Mucosa of descending colon (tissue), 3 donors: Measurements from ENCODE around the gene CHRDL2. TPM values are rescaled to one million over a fixed set of nuclear protein-coding genes. Genes with fewer than 3 reads are reported as not detected.

Experiments
- ATAC-seq: fragments of 200-7000 bp; cut with Tn5 transposase; one replicate; pipeline ENCODE4 v1.9.1; 2020; ENCODE audit warnings: mild to moderate bottlenecking, moderate library complexity
- DNase-seq, 3 donors: peaks; one replicate each; pipeline ENCODE4 v3.0.0-alpha.2; 2020
- H3K36me3 ChIP-seq: fragments of 200-600 bp; one replicate; pipeline ENCODE4 v1.8.0; 2021; ENCODE audit warnings: low read depth, mild to moderate bottlenecking
- H3K4me1 ChIP-seq: fragments of 200-600 bp; one replicate; pipeline ENCODE4 v1.8.0; 2021; ENCODE audit warnings: low read depth, mild to moderate bottlenecking
- H3K4me3 ChIP-seq: fragments of 200-600 bp; one replicate; pipeline ENCODE4 v1.8.0; 2021; ENCODE audit warnings: mild to moderate bottlenecking
- H3K9me3 ChIP-seq: fragments of 200-600 bp; one replicate; pipeline ENCODE4 v1.8.0; 2021; ENCODE audit warnings: mild to moderate bottlenecking
- intact Hi-C, 2 donors: fragments of 100-400 bp; cut with DNase I in 1 of 2; cut with micrococcal nuclease in 1 of 2; formaldehyde crosslinking; loops; one replicate each; pipeline versions ENCODE4 v1.11.0 to v1.11.1; 2022; cut with DNase I, micrococcal nuclease
- total RNA-seq, 3 donors: library from RNA; stranded (reverse); fragmentation: NEBNext Ultra II Directional in 2 of 3; extraction: Animal tissue kit (Norgen Biotek cat#: 25700) in 2 of 3; gene quantifications; one replicate each; pipeline versions ENCODE4 v1.2.1 to v1.2.4, GENCODE V29; 2021 to 2023
- TF ChIP-seq, protein P1 (sequence below): fragments of 200-600 bp; IDR thresholded peaks from one replicate; pipeline ENCODE4 v1.8.0; 2022; ENCODE audit warnings: antibody characterized with exemption, mild to moderate bottlenecking
- donor health status: DM: no; HTN: no; CAD: no; lungs with moderate emphysema.
- donor health status: DM: no; HTN: no; CAD: no.
- donor health status: DM: no; HTN: yes; CAD: no.

Gene CHRDL2
- total RNA-seq, 3 donors from 2014 or later, result 41.2 to 52.2 TPM; not detected in 1

DNA sequence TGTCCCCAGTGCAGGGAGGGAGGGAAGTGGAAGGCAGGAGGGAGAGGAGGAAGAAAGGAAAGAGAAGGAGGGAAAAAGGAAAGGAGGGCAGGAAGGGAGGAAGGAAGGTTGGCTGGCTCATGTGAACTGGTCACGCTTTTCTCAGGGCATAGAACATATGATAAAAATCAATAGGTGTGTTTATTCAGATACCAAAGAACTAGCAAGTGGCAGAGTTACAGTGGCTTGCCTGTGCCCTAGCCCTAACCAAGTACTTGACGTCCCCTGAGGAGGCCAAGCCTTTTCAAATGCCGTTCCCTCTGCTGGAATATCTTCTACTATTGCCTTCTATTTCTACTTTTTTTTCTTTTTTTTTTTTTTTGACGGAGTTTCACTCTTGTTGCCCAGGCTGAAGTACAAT, 33.5 kb downstream of the CHRDL2 start:
- intact Hi-C loops, result no loop called here
- Histone ChIP-seq H3K36me3 (no peaks in the 10 kb centered on the region), H3K9me3 (no peaks in the 10 kb centered on the region), H3K4me3 (no peak overlapping the region), H3K4me1 (no peaks in the 10 kb centered on the region)
- TF ChIP-seq, protein P1, sequence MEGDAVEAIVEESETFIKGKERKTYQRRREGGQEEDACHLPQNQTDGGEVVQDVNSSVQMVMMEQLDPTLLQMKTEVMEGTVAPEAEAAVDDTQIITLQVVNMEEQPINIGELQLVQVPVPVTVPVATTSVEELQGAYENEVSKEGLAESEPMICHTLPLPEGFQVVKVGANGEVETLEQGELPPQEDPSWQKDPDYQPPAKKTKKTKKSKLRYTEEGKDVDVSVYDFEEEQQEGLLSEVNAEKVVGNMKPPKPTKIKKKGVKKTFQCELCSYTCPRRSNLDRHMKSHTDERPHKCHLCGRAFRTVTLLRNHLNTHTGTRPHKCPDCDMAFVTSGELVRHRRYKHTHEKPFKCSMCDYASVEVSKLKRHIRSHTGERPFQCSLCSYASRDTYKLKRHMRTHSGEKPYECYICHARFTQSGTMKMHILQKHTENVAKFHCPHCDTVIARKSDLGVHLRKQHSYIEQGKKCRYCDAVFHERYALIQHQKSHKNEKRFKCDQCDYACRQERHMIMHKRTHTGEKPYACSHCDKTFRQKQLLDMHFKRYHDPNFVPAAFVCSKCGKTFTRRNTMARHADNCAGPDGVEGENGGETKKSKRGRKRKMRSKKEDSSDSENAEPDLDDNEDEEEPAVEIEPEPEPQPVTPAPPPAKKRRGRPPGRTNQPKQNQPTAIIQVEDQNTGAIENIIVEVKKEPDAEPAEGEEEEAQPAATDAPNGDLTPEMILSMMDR, result no peak
- DNase-seq (no peak), ATAC-seq (no peak)

DNA sequence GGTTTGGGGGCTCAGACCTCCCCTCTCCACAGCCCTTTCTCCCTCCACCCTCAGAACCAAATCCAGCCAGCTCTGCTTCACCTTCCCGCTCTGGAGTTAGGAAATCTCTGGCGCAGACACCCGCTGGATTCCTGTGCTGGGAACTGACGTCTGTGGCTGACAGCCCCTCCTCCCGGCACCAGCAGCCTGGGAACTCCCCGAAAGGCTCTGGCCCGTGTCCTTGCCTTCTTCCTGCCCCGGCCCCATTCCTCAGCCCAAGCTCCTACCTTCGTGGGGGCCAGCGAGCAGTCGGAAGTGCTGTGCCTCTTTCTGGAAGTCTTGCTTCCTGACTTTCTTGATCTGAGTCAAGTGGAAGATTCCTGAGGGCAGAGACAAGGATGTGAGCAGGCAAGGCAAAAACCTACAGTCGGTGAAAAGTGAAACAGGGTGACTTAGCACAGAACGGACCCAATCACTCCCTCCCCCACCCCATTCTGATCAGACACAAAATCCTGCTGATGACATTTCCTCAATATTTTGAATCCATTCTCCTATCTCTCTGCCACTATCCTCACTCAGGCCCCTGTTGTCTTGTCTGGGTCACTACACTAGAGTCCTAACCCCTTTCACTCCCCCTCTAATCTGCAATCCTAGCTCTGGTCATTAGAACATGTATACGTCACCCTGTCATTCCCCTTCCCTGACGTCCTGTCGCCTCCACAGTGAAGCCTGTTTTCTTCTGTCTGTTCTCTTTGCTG, 34.1 kb downstream of the CHRDL2 start:
- TF ChIP-seq, protein P1, result no peak
- ATAC-seq (peak; percentile 66), DNase-seq (peak; percentile 36 to 73 (median 47))
- Histone ChIP-seq H3K4me1 (no peaks in the 10 kb centered on the region), H3K36me3 (no peaks in the 10 kb centered on the region), H3K4me3 (no peak overlapping the region), H3K9me3 (no peaks in the 10 kb centered on the region)
- intact Hi-C loops, result no loop called here

- ATAC-seq, result no peak
- no peak overlapping the region for H3K4me3 ChIP-seq
- intact Hi-C loops, result no loop called here
These were observed 34.7 kb downstream of the CHRDL2 start for GRCh38 chr11:74696500-74696899.

GRCh38 chr11:74695705-74696280, 35.4 kb downstream of the CHRDL2 start:
- Histone ChIP-seq H3K4me1 (no peaks in the 10 kb centered on the region), H3K9me3 (no peaks in the 10 kb centered on the region), H3K4me3 (no peak overlapping the region), H3K36me3 (no peaks in the 10 kb centered on the region)
- intact Hi-C loops, result no loop called here
- TF ChIP-seq, protein P1, result no peak
- no peak for ATAC-seq
- DNase-seq, result no peak

More at GRCh38 chr11:74696500-74696899, 34.7 kb downstream of the CHRDL2 start:
- H3K36me3 ChIP-seq, result no peaks in the 10 kb centered on the region
- TF ChIP-seq, protein P1, result no peak
- H3K4me1 ChIP-seq, result no peaks in the 10 kb centered on the region
- DNase-seq, result no peak
- H3K9me3 ChIP-seq, result no peaks in the 10 kb centered on the region

DNA sequence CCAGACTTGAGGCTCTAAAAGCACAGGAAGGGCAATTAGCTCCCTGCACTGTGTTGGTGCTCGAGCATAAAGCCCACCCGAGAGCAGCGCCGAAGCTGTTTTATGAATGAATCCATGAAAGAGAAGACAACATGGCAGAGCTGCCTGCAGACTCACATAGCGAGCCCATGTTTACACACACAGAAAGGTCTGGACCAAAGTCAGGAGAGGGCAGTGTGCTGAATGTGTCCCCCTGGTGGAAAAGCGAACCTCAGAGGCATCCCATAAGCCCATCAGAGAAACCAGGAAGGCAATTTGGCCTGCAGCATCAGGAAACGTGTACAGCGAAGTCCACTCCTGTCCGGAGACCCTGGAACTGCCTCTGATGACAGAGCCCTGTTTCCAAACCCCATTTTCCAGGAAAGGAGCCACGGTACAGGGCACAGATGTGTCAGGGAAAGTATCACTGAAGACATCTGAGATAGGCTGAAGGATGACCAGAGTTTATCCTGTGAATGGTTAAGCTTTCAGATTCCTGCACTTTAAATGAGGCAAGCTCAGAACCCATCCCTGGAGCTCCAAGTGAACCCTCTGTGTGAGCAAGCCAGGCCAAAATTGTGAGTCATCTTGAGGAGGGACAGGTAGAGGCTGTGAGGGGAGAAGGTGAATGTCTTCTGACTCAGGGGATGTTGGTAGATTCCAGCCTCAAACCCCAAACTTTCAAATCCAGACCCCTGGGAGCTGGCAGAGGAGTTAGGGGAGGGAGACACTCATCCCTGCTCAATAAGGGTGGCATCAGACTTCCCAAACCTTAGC, 36.9 kb downstream of the CHRDL2 start:
- H3K9me3 ChIP-seq, result no peaks in the 10 kb centered on the region
- TF ChIP-seq, protein P1, result no peak
- no peaks in the 10 kb centered on the region for H3K4me1 ChIP-seq
- DNase-seq, result no peak
- no peak overlapping the region for H3K4me3 ChIP-seq
- intact Hi-C loops, result no loop called here
- ATAC-seq, result no peak
- H3K36me3 ChIP-seq, result no peaks in the 10 kb centered on the region
